HG02870 (cell line): ENCODE measurements around the gene ELOVL1.
"Not testable (repeated sequence)": the region's sequence is repeated elsewhere in the genome, so short reads cannot be mapped to it uniquely, and the experiment has no call there.

ENCODE experiments used
- ATAC-seq: cut with Tn5 transposase; IDR thresholded peaks from one replicate; pipeline ENCODE4 v1.9.1; 2021; ENCODE audit warnings: mild to moderate bottlenecking, moderate library complexity; ENCODE audit not compliant: unreplicated experiment

Gene ELOVL1

GRCh38 chr1:43382027-43382779 lies 14.4 kb upstream of the ELOVL1 start:
- no peak for ATAC-seq

- ATAC-seq, result no peak
Observed at GRCh38 chr1:43381612-43382011, 13.8 kb upstream of the ELOVL1 start.

- no peak for ATAC-seq
Observed at GRCh38 chr1:43379476-43379875, 11.7 kb upstream of the ELOVL1 start.

- ATAC-seq, result no peak
Observed at GRCh38 chr1:43377831-43378230, 10.0 kb upstream of the ELOVL1 start.

GRCh38 chr1:43376723-43377235 lies 9.0 kb upstream of the ELOVL1 start:
- no peak for ATAC-seq

- no peak for ATAC-seq
Observed at GRCh38 chr1:43373066-43373940, 5.5 kb upstream of the ELOVL1 start.

- no peak for ATAC-seq
Observed at GRCh38 chr1:43372172-43372571, 4.4 kb upstream of the ELOVL1 start.

- no peak for ATAC-seq
Observed at GRCh38 chr1:43370564-43370963, 2.8 kb upstream of the ELOVL1 start.

- ATAC-seq, result not testable (repeated sequence)
Observed at GRCh38 chr1:43369779-43370178, 2.0 kb upstream of the ELOVL1 start.

GRCh38 chr1:43368646-43369020 lies 822 bp upstream of the ELOVL1 start:
- ATAC-seq, result no peak

GRCh38 chr1:43367026-43367903 lies 546 bp downstream of the ELOVL1 start:
- ATAC-seq, result peak; percentile 40

GRCh38 chr1:43366601-43367025 lies 1.2 kb downstream of the ELOVL1 start:
- ATAC-seq, result no peak

GRCh38 chr1:43366179-43366578 lies 1.6 kb downstream of the ELOVL1 start:
- no peak for ATAC-seq

GRCh38 chr1:43365678-43366077 lies 2.1 kb downstream of the ELOVL1 start:
- ATAC-seq, result no peak

GRCh38 chr1:43363935-43364525 lies 3.8 kb downstream of the ELOVL1 start:
- no peak for ATAC-seq

GRCh38 chr1:43363283-43363934 lies 4.4 kb downstream of the ELOVL1 start:
- ATAC-seq, result no peak

GRCh38 chr1:43360616-43361015 lies 7.2 kb downstream of the ELOVL1 start:
- no peak for ATAC-seq

GRCh38 chr1:43359696-43360095 lies 8.1 kb downstream of the ELOVL1 start:
- ATAC-seq, result no peak

GRCh38 chr1:43358746-43359693 lies 8.8 kb downstream of the ELOVL1 start, which contains the start of gene CDC20:
TSS of gene CDC20 (plus strand) at chr1:43358981. CDS start at chr1:43359216, 235 bp downstream.
- ATAC-seq, result peak; percentile 94
